Cerebellar nuclear complex (tissue), 1 donor: ENCODE measurements around the gene TMEM255B.
"Not testable (repeated sequence)": the region's sequence is repeated elsewhere in the genome, so short reads cannot be mapped to it uniquely, and the experiment has no call there.

Source experiments
- DNase-seq, 2 experiments: peaks; one replicate each; lab custom pipeline; 2025; lab: John Stamatoyannopoulos, UW

The TMEM255B gene

GRCh38 chr13:113787694-113788093 lies 28.7 kb downstream of the TMEM255B start:
- DNase-seq, result no peak

- DNase-seq, result no peak
Observed at GRCh38 chr13:113788413-113789135, 29.5 kb downstream of the TMEM255B start.

GRCh38 chr13:113789167-113789566 lies 30.1 kb downstream of the TMEM255B start:
- DNase-seq, result no peak

- not testable (repeated sequence) for DNase-seq
Observed at GRCh38 chr13:113789931-113790330, 30.9 kb downstream of the TMEM255B start.

GRCh38 chr13:113791226-113791625 lies 32.2 kb downstream of the TMEM255B start:
- no peak for DNase-seq

- no peak for DNase-seq
Observed at GRCh38 chr13:113791761-113792160, 32.7 kb downstream of the TMEM255B start.

- DNase-seq, result no peak
Observed at GRCh38 chr13:113792236-113792770, 33.3 kb downstream of the TMEM255B start.

- DNase-seq, result no peak
Observed at GRCh38 chr13:113792886-113793717, 34.1 kb downstream of the TMEM255B start.

GRCh38 chr13:113793718-113794085 lies 34.7 kb downstream of the TMEM255B start:
- DNase-seq, result no peak

- no peak for DNase-seq
Observed at GRCh38 chr13:113794086-113794485, 35.1 kb downstream of the TMEM255B start.

GRCh38 chr13:113794764-113795173 lies 35.7 kb downstream of the TMEM255B start:
- no peak for DNase-seq

- not testable (repeated sequence) for DNase-seq
Observed at GRCh38 chr13:113795362-113795761, 36.3 kb downstream of the TMEM255B start.

GRCh38 chr13:113796211-113796963 lies 37.4 kb downstream of the TMEM255B start:
- DNase-seq, result no peak

- no peak for DNase-seq
Observed at GRCh38 chr13:113796964-113797676, 38.1 kb downstream of the TMEM255B start.

- DNase-seq, result no peak
Observed at GRCh38 chr13:113798200-113798811, 39.3 kb downstream of the TMEM255B start.

GRCh38 chr13:113800576-113800926 lies 41.5 kb downstream of the TMEM255B start:
- no peak for DNase-seq

GRCh38 chr13:113801289-113801961 lies 42.4 kb downstream of the TMEM255B start:
- no peak for DNase-seq

GRCh38 chr13:113802090-113802531 lies 43.1 kb downstream of the TMEM255B start:
- no peak for DNase-seq

GRCh38 chr13:113802761-113803160 lies 43.7 kb downstream of the TMEM255B start:
- no peak for DNase-seq

GRCh38 chr13:113803409-113804016 lies 44.5 kb downstream of the TMEM255B start:
- DNase-seq, result no peak
